AG10803 (cell line): ENCODE measurements around the gene VILL.

Source experiments
- DNase-seq: peaks from one replicate; pipeline ENCODE4 v3.0.0; 2010; ENCODE audit warnings: low read depth
- H3K4me3 ChIP-seq: 2 replicates; pipeline ENCODE4 v1.5.1; 2011; ENCODE audit warnings: mild to moderate bottlenecking, low read length, control low read depth
- TF ChIP-seq, protein P1 (sequence below): conservative IDR thresholded peaks from 2 replicates; pipeline ENCODE4 v1.5.1; 2011; ENCODE audit warnings: mild to moderate bottlenecking, low read length, control low read depth, inconsistent platforms

Gene VILL

GRCh38 chr3:38022301-38022700 lies 31.7 kb downstream of the VILL start:
- no peak overlapping the region for H3K4me3 ChIP-seq
- DNase-seq = no peak
- TF ChIP-seq, protein P1, sequence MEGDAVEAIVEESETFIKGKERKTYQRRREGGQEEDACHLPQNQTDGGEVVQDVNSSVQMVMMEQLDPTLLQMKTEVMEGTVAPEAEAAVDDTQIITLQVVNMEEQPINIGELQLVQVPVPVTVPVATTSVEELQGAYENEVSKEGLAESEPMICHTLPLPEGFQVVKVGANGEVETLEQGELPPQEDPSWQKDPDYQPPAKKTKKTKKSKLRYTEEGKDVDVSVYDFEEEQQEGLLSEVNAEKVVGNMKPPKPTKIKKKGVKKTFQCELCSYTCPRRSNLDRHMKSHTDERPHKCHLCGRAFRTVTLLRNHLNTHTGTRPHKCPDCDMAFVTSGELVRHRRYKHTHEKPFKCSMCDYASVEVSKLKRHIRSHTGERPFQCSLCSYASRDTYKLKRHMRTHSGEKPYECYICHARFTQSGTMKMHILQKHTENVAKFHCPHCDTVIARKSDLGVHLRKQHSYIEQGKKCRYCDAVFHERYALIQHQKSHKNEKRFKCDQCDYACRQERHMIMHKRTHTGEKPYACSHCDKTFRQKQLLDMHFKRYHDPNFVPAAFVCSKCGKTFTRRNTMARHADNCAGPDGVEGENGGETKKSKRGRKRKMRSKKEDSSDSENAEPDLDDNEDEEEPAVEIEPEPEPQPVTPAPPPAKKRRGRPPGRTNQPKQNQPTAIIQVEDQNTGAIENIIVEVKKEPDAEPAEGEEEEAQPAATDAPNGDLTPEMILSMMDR = no peak

DNA sequence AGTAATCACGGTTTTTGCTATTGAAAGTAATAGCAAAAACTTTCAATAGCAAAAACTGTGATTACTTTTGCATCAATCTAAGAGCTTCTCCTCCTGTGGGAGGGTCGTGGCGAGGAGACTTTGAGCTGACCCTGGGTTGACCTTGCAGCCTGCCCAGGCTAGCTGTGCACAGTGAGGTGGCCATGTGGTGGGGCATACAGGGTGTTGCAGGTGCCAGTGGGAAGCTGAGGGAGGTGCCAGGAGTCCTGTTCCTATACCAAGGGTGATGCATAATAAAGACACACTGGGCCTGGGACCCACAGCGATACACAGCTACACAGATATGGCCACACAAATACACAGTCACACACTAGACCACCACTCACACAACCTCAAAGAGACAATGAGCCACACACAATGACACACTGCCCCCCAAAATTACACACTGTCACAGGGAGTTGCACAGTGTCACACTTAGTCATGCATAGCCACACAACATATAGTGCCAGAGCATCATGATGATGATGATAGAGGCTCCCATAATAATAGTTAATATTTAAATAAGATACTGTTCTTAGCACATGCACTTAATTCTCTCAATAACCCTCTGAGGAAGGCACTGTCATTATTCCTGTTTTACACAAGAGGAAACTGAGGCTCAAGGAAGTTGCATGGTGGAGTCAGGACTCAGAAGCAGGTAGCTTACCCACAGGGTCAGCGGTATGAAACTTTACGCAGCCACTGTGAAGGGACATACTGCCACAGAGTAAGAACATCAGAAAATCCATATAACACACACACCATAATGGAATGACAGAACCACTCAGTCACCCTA lies 32.5 kb downstream of the VILL start:
- no peak overlapping the region for H3K4me3 ChIP-seq
- TF ChIP-seq, protein P1 = no peak
- no peak for DNase-seq

DNA sequence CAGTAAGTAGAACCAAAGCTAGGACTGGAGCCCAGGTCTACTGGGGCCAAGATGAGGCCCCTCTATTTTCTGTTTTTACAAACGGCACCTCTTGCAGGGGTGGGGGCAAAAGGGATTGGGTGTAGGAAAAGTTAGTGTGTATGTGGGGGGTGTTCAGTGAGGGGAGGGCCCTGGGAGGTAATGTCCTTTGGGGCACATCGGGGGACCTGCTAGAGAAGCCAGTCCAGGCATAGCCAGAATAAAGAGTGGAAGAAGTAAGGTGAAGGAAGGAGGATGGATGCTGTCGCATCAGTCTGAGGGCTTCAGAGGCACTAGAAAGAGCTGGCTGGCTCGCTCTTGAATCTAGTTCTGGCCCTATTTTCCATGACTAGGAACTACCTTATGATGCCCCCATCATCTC lies 36.3 kb downstream of the VILL start:
- TF ChIP-seq, protein P1 = no peak
- DNase-seq = no peak
- H3K4me3 ChIP-seq = no peak overlapping the region

DNA sequence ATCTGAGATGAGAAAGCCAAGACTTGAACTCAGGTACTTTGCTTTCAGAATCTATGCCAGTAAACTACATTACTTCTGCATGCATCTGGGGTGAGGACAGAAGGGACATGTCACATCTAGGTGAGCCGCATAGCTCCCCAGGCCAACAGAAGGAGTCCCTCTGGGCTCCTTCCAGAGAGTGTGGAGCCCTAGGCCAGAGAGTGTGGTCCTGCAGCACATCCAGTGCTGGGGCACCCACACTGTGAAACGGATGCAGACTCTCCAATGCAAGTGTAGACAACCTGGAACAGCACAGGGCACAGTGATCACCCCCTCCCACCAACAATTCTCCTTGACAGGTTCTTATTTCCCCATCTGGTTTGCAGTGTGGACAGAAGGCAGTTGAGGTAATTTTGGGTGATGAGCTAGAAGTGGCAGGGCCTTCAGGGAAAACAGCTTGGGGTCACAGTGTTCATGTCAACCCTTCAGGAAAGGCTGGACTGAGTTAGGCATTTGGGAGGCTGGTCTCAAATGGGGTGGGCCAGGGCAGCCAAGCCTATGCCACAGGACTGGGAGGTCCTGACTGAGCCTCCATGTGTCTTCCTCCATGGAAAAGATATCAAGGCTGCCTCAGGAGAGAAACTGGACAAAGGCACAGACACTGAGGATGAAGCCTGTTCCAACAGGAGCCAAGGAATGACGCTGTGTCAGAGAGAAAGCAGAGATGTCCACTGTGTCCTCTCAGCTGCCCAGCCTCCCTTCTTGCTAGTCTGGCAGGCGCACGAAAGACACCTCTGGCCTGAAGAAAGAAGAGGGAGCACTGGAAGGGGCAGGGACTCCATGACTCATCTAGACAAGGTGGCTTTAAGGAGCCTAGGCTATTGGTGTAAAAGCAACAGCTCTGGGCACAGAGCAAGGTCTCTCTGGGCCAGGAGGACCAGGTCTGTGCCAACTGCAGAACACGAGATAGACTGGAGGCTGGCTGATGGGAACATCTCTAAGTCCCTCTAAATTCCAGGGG lies 37.2 kb downstream of the VILL start:
- H3K4me3 ChIP-seq = no peak overlapping the region
- TF ChIP-seq, protein P1 = no peak
- DNase-seq = no peak

GRCh38 chr3:38028621-38029361 lies 38.2 kb downstream of the VILL start:
- TF ChIP-seq, protein P1 = no peak
- H3K4me3 ChIP-seq = peak overlapping the region; percentile 72
- DNase-seq = no peak

GRCh38 chr3:38029400-38030125 lies 39.0 kb downstream of the VILL start, which contains the start of gene PLCD1:
TSS of gene PLCD1 (minus strand) at chr3:38029642. CDS start at chr3:38029539, 103 bp downstream.
- TF ChIP-seq, protein P1 = no peak
- DNase-seq = peak; percentile 66
- peak within 1 kb of the TSS; percentile 72 for H3K4me3 ChIP-seq
